ENCODE data around the gene ELAVL2.

Gene ELAVL2

DNA sequence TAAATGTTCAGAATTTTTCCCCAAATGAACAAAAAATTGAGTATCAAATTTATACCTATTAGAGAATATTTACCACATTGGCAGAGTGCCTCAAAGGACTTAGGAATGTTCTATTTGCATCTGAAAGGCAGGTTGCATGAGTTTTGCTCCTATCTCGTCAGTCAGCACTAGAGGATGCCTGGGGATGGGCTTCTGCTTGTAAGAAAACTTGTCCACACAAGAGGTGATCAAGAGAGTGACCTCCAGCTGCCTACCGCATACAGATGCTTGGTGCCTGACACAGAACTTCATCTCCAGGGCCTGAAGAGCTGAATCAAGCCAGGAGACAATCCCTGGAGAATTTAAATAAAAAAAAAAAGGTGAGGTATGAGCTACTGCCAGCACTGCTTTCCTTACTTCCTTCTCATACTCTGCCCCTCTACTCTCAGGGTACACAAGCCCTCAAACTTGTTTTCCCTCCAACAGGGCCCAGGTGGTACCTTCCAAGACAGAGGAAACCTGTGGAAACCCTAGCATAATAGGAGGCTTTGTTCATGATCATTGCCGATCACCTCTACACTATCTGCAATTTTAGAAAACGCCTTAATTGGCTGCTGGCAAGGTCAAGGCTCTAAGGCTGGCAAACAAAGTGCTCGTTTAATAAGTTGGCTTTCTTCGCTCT lies 166.6 kb downstream of the ELAVL2 start:
- TF ChIP-seq, protein P1, sequence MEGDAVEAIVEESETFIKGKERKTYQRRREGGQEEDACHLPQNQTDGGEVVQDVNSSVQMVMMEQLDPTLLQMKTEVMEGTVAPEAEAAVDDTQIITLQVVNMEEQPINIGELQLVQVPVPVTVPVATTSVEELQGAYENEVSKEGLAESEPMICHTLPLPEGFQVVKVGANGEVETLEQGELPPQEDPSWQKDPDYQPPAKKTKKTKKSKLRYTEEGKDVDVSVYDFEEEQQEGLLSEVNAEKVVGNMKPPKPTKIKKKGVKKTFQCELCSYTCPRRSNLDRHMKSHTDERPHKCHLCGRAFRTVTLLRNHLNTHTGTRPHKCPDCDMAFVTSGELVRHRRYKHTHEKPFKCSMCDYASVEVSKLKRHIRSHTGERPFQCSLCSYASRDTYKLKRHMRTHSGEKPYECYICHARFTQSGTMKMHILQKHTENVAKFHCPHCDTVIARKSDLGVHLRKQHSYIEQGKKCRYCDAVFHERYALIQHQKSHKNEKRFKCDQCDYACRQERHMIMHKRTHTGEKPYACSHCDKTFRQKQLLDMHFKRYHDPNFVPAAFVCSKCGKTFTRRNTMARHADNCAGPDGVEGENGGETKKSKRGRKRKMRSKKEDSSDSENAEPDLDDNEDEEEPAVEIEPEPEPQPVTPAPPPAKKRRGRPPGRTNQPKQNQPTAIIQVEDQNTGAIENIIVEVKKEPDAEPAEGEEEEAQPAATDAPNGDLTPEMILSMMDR (IDR thresholded peaks at IDR 0.05; ENCODE audit: low read length, missing control alignments), result no peak
- H3K4me3 ChIP-seq (replicated peaks; ENCODE audit: low read depth, low read length), result no peak overlapping the region
- no peak for DNase-seq (ENCODE audit: low read depth)

DNA sequence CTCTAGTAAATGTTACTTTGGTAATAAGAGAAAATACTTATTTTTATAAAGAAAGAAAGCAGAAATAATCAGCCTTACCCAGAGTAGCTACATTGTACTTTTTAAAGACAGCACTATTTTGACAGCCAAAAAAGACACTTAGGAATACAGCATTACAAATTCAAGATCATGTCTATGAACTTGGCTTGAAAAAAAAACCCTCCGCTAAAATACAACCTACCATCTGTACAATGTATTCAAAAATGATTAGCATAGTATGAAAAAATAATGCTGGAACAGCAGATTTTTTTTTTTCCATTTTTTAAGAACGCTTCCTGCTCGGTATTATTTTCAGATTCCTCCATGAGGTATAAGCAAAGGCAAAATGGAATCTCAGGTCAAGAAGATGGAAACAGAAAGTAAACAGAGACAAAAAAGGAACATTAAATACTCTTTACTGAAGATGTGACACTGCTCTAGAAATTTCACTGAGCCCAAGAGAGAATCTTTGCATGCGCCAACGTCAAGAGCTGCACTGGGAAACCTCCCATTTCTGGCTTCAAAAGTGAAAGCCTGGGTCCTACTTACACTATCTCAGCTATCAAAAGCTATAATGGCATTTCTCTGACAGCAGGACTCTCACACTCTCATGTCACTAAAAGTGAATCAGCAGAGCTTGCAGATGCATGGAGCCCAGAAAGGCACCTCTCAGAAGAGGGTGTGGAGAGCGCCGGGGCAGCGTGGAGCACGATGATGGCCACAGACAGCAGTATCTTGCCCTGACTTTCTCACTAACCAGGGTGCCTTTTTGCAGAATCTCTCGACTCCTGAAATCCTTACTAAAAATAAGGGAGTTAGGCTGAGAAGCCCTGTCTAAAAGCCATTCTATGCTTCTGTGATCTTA lies 167.4 kb downstream of the ELAVL2 start:
- H3K4me3 ChIP-seq (replicated peaks; ENCODE audit: low read depth, low read length), result no peak overlapping the region
- TF ChIP-seq, protein P1 (IDR thresholded peaks at IDR 0.05; ENCODE audit: low read length, missing control alignments), result no peak

DNA sequence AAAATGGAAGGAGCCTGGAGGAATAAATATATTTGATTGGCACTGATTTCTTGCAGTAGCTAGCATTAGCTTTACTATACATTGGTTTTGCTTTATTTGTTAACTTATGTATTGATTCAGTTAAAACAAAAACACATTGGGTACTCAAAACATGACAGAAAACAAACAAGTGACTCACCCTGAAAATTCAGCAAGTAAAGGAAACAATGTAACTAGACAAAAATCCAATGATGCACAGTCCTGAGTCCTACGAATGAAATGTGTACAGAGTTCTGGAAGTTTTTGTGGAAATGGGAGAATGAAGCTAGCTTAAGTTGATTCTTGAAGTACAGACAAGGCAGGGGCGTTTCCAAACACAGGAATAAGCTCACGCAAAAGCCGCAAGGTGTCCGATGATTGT lies 175.0 kb downstream of the ELAVL2 start:
- TF ChIP-seq, protein P1 (IDR thresholded peaks at IDR 0.05; ENCODE audit: low read length, missing control alignments), result no peak
- no peak for DNase-seq (ENCODE audit: low read depth)
- no peak overlapping the region for H3K4me3 ChIP-seq (replicated peaks; ENCODE audit: low read depth, low read length)

More for the DNA sequence above, 167.4 kb downstream of the ELAVL2 start:
- no peak for DNase-seq (ENCODE audit: low read depth)

DNA sequence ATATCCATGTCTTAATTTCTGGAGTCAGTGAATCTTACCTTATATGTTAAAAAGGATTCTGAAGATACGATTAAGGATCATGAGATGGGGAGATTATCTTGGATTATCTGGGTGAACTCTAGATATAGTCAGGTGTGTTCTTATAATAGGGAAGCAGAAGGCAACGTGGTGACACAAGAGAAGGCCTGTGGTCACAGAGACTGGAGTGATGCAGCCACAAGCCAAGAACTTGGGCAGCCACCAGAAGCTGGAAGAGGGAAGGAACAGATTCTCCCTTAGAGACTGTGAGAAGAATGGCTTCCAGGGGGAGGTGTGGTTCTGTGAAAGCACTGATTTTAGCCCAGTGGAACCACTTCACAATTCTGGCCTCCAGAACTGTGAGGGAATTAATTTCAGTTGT lies 177.4 kb downstream of the ELAVL2 start:
- no peak for DNase-seq (ENCODE audit: low read depth)
- TF ChIP-seq, protein P1 (IDR thresholded peaks at IDR 0.05; ENCODE audit: low read length, missing control alignments), result no peak
- no peak overlapping the region for H3K4me3 ChIP-seq (replicated peaks; ENCODE audit: low read depth, low read length)

DNA sequence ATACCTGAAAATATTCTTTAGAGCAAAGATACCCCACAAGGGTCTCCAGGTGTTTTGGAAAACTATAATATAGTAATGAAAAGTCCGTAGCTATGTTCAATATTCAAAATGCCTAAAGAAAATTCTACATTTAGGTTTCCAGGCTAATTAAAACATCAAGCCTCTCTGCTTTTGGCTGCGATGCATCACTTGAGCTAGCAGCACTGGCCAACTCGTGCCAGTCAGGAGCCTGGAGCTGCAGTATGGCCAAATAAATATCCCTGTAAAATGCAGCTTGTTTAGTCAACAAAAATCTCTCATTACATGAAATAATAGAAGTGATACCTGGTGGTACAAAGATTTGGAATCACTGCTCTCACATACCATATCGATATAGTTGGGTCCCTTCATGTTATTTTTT lies 181.1 kb downstream of the ELAVL2 start:
- no peak for DNase-seq (ENCODE audit: low read depth)
- H3K4me3 ChIP-seq (replicated peaks; ENCODE audit: low read depth, low read length), result no peak overlapping the region
- TF ChIP-seq, protein P1 (IDR thresholded peaks at IDR 0.05; ENCODE audit: low read length, missing control alignments), result no peak

DNA sequence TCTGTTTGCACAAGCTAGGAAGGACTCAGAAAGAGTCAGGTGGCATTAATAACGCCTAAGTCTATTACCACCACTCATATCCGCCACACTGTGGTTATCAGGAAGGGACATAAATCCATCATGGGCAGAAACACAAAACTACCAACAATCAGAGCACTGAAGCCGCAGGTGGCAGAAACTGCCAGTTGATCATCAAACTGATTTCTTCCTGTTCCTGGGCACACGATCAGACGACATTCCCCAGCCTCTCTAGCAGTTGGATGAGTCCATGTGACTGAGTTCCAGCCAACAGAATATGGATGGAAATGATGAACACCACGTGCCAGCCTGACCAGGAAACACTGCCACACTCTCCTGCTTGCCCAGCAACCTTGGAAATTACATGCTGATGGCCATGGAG lies 181.7 kb downstream of the ELAVL2 start:
- TF ChIP-seq, protein P1 (IDR thresholded peaks at IDR 0.05; ENCODE audit: low read length, missing control alignments), result no peak
- no peak for DNase-seq (ENCODE audit: low read depth)
- H3K4me3 ChIP-seq (replicated peaks; ENCODE audit: low read depth, low read length), result no peak overlapping the region

Data from fibroblast of pulmonary artery (primary cell).